HEK293T (cell line): Measurements from ENCODE around the gene TOMM34.

Source experiments
- CTCF ChIA-PET: fragments of 350-600 bp; formaldehyde crosslinking; extraction: SDS; loops from one replicate; lab custom pipeline; 2021; ENCODE audit warnings: antibody characterized with exemption, inconsistent platforms; lab: Yijun Ruan, JAX
- POLR2A ChIA-PET: fragments of 350-600 bp; formaldehyde crosslinking; extraction: SDS; loops from one replicate; lab custom pipeline; 2020; ENCODE audit warnings: antibody characterized with exemption, inconsistent platforms; lab: Yijun Ruan, JAX
- DNase-seq: peaks from one replicate; pipeline ENCODE4 v3.0.0; 2012; ENCODE audit warnings: mixed read lengths; ENCODE audit errors: extremely low spot score
- ARNT ChIP-seq: fragments of 450-650 bp; IDR thresholded peaks from 2 replicates; pipeline ENCODE4 v1.6.1; 2017; ENCODE audit warnings: mild to moderate bottlenecking
- BHLHE40 ChIP-seq: fragments of 450-650 bp; IDR thresholded peaks from 2 replicates; pipeline ENCODE4 v1.6.1; 2016; ENCODE audit warnings: mild to moderate bottlenecking, moderate library complexity, borderline replicate concordance
- CTBP1 ChIP-seq: fragments of 450-650 bp; IDR thresholded peaks from 2 replicates; pipeline ENCODE4 v1.6.1; 2016; ENCODE audit warnings: borderline replicate concordance
- ELF4 ChIP-seq: fragments of 450-650 bp; IDR thresholded peaks from 2 replicates; pipeline ENCODE4 v1.6.1; 2017; ENCODE audit warnings: antibody characterized with exemption
- FOXA1 ChIP-seq: fragments of 450-650 bp; IDR thresholded peaks from 2 replicates; pipeline ENCODE4 v1.6.1; 2016; ENCODE audit warnings: mild to moderate bottlenecking
- FOXK2 ChIP-seq: fragments of 450-650 bp; IDR thresholded peaks from 2 replicates; pipeline ENCODE4 v1.6.1; 2016; ENCODE audit warnings: mild to moderate bottlenecking
- FOXM1 ChIP-seq: fragments of 450-650 bp; IDR thresholded peaks from 2 replicates; pipeline ENCODE4 v1.6.1; 2017; ENCODE audit warnings: mild to moderate bottlenecking, borderline replicate concordance
- HDGF ChIP-seq: fragments of 450-650 bp; IDR thresholded peaks from 2 replicates; pipeline ENCODE4 v1.6.1; 2017; ENCODE audit warnings: antibody characterized with exemption, borderline replicate concordance
- L3MBTL2 ChIP-seq: fragments of 450-650 bp; conservative IDR thresholded peaks from 2 replicates; pipeline ENCODE4 v1.6.1; 2016; ENCODE audit warnings: mild to moderate bottlenecking
- LEF1 ChIP-seq: fragments of 450-650 bp; IDR thresholded peaks from 2 replicates; pipeline ENCODE4 v1.6.1; 2017; ENCODE audit warnings: mild to moderate bottlenecking, borderline replicate concordance
- NFRKB ChIP-seq: fragments of 450-650 bp; IDR thresholded peaks from 2 replicates; pipeline ENCODE4 v1.6.1; 2016; ENCODE audit warnings: mild to moderate bottlenecking, moderate library complexity
- PKNOX1 ChIP-seq: fragments of 450-650 bp; IDR thresholded peaks from 2 replicates; pipeline ENCODE4 v1.6.1; 2016
- SP1 ChIP-seq: fragments of 450-650 bp; IDR thresholded peaks from 2 replicates; pipeline ENCODE4 v1.6.1; 2017
- SUZ12 ChIP-seq: fragments of 450-650 bp; IDR thresholded peaks from 2 replicates; pipeline ENCODE4 v1.6.1; 2016; ENCODE audit warnings: mild to moderate bottlenecking
- TARDBP ChIP-seq: fragments of 450-650 bp; IDR thresholded peaks from 2 replicates; pipeline ENCODE4 v1.6.1; 2016
- ZNF384 ChIP-seq: fragments of 450-650 bp; IDR thresholded peaks from 2 replicates; pipeline ENCODE4 v1.6.1; 2016

Gene TOMM34

GRCh38 chr20:44930517-44931168 is 29.6 kb downstream of the TOMM34 start:
- POLR2A ChIA-PET: no interaction called here
- no peak for DNase-seq
- no peak for TF ChIP-seq NFRKB
- TF ChIP-seq ZNF384: no peak
- no peak for TF ChIP-seq FOXA1
- TF ChIP-seq BHLHE40: no peak
- no peak for TF ChIP-seq HDGF
- TF ChIP-seq SUZ12: no peak
- no peak for TF ChIP-seq FOXK2
- no peak for TF ChIP-seq ELF4
- TF ChIP-seq LEF1: no peak
- TF ChIP-seq CTBP1: no peak
- no peak for TF ChIP-seq L3MBTL2
- no peak for TF ChIP-seq FOXM1
- no peak for TF ChIP-seq ARNT
- no peak for TF ChIP-seq PKNOX1
- no peak for TF ChIP-seq SP1
- TF ChIP-seq TARDBP: no peak
- CTCF ChIA-PET: no interaction called here

GRCh38 chr20:44928595-44928994 is 31.6 kb downstream of the TOMM34 start:
- ChIA-PET POLR2A (no interaction called here), CTCF (no interaction called here)
- no peak for DNase-seq
- no peak for TF ChIP-seq NFRKB
- TF ChIP-seq FOXK2: no peak
- TF ChIP-seq BHLHE40: no peak
- no peak for TF ChIP-seq FOXM1
- TF ChIP-seq SP1: no peak
- no peak for TF ChIP-seq CTBP1
- no peak for TF ChIP-seq HDGF
- no peak for TF ChIP-seq ELF4
- no peak for TF ChIP-seq TARDBP
- TF ChIP-seq FOXA1: no peak
- no peak for TF ChIP-seq ZNF384
- TF ChIP-seq PKNOX1: no peak
- no peak for TF ChIP-seq L3MBTL2
- no peak for TF ChIP-seq ARNT
- TF ChIP-seq SUZ12: no peak
- no peak for TF ChIP-seq LEF1

- CTCF ChIA-PET: no interaction called here
- POLR2A ChIA-PET: no interaction called here
These were observed 35.7 kb downstream of the TOMM34 start for GRCh38 chr20:44924541-44924940.

GRCh38 chr20:44921447-44921846 is 38.8 kb downstream of the TOMM34 start:
- ChIA-PET CTCF (no interaction called here), POLR2A (no interaction called here)
- no peak for DNase-seq
- TF ChIP-seq FOXA1 (no peak), CTBP1 (no peak)

More at GRCh38 chr20:44924541-44924940, 35.7 kb downstream of the TOMM34 start:
- TF ChIP-seq CTBP1 (no peak), TARDBP (no peak), L3MBTL2 (no peak), FOXA1 (no peak), FOXM1 (no peak), BHLHE40 (no peak), HDGF (no peak), SUZ12 (no peak), ELF4 (no peak), PKNOX1 (no peak), ZNF384 (no peak), NFRKB (no peak)
- DNase-seq: no peak

- ChIA-PET POLR2A (no interaction called here), CTCF (no interaction called here)
- no peak for TF ChIP-seq ARNT
- TF ChIP-seq HDGF: no peak
- no peak for TF ChIP-seq CTBP1
- TF ChIP-seq FOXM1: no peak
- TF ChIP-seq SP1: no peak
- TF ChIP-seq ELF4: no peak
- TF ChIP-seq TARDBP: no peak
- no peak for TF ChIP-seq BHLHE40
- DNase-seq: no peak
These were observed 41.4 kb downstream of the TOMM34 start for GRCh38 chr20:44918761-44919160.

- POLR2A ChIA-PET: no interaction called here
- TF ChIP-seq ELF4 (no peak), LEF1 (no peak), HDGF (no peak), FOXM1 (no peak), BHLHE40 (no peak), CTBP1 (no peak), PKNOX1 (no peak), ARNT (no peak), FOXK2 (no peak), TARDBP (no peak), SUZ12 (no peak)
- no peak for DNase-seq
- CTCF ChIA-PET: no interaction called here
These were observed 41.9 kb downstream of the TOMM34 start for GRCh38 chr20:44918342-44918741.
